Ecto neural progenitor cell (in vitro differentiated cells): ENCODE data around the gene BPIFA3.

Source experiments
- DNase-seq: peaks from one replicate; pipeline ENCODE4 v3.0.0-alpha.2; 2018; ENCODE audit warnings: low spot score

BPIFA3 gene

DNA sequence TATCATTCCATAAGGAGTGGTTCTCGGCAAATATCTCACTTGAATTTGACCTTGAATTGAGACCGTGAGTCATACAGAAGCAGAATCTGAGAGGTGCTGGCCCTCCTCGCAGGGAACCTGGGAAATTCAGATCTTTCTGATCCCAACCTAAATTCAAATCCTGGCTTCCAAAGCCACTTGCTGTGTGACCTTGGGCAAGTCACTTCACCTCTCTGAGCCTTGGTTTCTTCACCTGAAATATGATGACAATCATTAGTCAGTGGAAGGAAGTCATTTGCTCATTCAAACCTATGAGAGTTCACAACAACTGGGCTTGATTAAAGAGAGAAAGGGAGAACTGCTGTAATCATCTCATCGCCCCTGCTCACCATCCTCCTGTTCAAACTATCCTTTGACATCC, 7.2 kb downstream of the BPIFA3 start:
- DNase-seq: no peak

DNA sequence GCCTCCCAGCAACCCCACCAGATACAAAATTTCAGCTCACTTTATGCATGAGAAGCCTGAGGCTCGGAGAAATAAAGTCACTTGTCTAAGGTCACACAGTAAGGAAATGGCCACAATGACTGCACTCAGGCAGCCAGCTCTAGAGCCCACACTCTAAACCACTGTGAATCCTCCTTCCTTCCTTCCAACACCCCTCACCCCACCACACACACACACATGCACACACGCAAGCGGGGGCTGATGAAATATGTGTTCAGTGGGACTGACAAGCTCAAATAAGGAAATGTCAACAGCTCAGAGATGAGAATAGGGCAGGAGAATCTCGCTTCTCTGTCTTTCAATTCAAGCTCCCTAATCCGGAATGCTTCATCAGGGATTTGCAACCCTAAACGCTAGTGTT, 12.7 kb downstream of the BPIFA3 start:
- no peak for DNase-seq

DNA sequence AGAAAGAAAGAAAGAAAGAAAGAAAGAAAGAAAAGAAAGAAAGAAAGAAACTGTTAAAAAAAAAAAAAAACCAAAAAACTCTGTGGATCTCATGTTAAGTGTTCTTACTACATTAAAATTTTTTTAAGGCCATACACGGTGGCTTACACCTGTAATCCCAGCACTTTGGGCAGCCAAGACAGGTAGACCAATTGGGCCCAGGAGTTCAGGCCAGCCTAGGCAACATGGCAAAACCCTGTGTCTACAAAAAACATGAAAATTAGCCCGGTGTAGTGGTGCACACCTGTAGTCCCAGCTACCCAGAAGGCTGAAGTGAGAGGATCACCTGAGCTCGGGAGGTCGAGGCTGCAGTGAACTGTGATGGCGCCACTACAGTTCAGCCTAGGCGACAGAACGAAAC, 14.1 kb downstream of the BPIFA3 start:
- DNase-seq: no peak

DNA sequence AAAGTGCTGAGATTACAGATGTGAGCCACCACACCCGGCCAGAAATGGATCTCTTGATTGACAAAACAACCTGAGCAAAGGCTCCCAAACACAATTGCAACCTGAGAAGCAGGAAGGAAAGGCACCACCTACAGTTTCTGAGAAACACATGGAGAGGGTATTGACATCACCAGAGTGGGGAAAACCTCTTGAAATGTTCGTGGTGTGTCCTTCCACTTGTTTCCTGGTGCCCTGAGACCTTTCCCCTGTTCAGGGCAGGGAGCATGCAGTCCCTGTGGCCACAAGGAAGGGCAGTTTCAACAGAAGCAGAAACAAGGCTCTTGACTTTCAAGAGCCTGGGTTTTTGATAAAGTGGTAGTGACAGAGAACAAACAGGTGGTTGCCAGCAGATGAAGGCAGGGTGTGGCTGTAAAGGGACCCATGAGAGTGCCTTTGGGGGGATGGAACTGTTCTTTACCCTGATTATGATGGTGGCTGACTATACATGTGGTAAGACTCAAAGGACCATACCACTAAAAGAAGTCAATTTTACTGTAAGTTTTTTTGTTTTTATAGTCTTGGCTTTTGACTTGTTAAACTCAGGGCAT, 15.4 kb downstream of the BPIFA3 start:
- no peak for DNase-seq

DNA sequence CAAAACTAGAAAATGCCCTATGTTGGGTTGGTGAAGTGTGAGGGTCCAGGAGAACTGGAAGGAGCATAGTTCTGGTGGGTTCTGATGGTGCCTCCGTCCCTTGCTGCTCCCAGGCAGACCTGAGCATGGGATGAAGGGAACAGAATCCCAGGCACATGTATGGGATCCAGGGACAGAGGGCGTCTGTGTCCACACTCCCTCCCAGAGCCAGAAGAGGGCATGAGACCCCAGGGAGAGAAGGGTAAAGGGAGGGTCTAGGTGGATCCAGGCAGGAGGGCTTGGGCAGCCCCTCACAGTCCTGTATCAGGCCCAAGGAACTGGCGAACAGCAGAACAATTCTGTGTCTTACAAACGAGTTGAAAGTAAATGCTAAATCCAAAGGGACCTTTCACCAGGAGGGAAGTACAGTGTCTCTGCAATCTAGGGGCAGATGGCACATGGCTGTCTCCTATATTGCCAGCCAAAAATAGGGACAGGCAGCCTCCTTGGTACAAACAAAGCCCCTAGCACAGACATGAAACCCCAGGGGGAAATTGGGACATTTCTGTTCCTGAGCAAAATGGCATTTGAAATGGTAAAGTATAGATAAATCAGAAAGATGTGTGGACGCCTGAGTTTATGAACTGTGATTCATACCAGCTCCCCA, 16.1 kb downstream of the BPIFA3 start:
- peak; percentile 56 for DNase-seq

DNA sequence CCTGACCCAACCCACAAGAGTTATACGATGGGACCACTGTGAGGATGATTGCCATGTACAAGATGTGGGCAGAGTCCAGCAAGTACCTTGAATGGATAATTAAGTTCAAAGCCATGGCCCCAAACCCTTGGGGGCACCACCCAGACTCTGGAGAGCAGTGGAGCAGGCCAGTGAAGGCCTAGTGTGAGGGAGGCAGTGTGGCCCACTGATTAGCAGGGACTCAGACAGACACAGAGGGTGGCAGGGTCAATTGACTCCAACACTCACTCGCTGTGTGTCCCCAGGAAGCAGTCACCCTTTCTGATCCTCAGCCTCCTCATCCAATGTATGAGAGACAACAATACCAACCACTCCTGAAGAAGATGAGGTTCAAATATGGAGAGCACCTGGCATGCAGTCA, 16.9 kb downstream of the BPIFA3 start:
- DNase-seq: no peak

DNA sequence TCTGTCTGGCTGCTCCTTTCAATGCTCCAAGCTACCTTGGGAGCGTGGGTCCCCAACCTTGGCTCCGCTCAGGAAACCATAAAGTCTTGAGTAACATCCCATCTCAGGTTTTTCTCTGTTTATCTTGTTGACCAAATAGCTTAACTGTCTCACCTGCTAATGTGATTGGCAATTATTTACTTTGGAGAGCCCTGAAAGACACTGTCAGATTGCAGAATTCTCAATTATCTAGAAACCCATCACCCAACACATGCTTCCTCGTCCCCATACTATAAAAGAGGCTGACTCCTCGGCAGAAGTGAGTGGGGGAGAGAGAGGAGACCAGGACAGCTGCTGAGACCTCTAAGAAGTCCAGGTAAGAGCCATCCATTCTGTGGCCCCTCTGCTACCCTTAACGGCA, 18.5 kb downstream of the BPIFA3 start, which contains the start of gene BPIFA1:
BPIFA1 (plus strand) TSS at position 301 of the 400 bp plus-strand sequence. CDS start 1,716 bp downstream, outside the sequence.
- no peak for DNase-seq

DNA sequence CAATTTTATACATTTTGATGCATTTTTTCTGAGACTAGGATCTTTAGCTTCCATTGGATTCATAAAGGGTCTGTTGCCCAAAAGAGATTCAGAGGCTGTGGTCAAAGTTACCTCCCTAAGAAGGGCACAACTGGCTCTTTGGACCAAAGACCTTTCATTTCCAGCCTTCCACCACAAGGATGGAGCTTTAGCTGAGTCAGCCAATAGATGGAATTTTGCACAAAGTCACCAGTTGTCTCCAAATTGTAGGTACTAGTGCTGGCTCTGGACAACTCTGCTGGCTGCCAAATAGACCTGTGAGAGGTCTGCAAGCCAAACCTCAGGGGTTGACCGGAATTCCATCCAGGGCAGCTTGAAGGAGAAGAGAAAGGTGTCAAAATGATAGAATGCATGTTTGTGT, 19.2 kb downstream of the BPIFA3 start:
- DNase-seq: no peak

DNA sequence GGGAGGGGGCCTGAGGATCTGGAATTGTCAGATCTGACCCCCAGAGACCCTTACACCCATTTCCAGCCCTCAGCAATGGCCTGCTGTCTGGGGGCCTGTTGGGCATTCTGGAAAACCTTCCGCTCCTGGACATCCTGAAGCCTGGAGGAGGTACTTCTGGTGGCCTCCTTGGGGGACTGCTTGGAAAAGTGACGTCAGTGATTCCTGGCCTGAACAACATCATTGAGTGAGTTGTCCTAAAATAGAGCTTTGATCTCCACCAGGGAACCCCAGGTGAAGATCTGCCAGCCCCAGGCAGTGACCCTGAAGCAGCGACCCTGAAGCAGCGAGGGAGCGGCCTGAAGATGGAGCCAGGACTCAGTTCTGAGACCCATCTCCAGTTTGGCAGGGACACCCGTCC, 20.8 kb downstream of the BPIFA3 start:
- no peak for DNase-seq

DNA sequence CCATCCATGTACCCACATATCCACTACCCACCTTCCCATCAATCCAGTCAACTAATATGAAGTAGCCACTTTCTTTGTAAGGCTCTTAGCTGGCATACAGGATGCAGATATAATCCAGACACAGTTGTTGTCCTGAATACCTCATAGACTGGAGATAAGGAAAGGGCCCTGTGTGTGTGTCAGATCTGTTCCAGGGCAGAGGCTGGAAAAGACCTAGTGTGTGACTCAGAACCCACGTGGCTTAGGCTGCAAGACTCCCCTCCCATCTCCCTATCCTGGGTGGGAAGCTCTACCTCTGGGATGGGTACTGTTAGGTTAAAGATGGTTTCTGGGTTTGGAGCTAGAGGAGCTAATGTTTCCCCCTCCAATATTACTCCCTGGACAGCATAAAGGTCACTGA, 22.3 kb downstream of the BPIFA3 start:
- DNase-seq: no peak

DNA sequence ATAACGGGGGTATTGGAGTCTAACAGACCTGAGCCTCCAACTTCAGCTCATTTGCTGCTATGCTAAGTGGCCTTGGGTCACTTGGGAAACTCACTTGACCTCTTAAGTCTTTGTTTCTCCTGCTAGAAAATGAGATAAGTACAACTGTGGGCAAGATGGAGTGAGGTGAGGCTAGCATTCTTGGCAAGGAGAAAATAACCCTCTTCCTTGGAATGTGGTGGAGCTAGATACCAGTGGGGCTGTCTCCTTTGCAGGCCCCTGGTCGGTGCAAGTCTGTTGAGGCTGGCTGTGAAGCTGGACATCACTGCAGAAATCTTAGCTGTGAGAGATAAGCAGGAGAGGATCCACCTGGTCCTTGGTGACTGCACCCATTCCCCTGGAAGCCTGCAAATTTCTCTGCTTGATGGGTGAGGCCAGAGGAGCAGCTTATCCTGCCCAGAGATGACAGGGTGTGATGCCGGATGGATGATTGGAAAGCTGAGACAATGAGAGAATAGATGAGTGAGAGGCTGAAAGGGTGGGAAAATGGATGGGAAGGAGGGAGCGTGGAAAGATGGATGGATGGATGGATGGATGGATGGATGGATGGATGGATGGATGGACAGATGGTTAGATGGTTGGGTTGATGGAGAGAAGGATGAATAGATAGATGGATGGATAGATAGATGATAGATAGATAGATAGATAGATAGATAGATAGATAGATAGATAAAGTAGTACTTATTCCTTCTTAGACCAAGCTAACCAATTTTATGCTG, 23.0 kb downstream of the BPIFA3 start:
- DNase-seq: no peak

DNA sequence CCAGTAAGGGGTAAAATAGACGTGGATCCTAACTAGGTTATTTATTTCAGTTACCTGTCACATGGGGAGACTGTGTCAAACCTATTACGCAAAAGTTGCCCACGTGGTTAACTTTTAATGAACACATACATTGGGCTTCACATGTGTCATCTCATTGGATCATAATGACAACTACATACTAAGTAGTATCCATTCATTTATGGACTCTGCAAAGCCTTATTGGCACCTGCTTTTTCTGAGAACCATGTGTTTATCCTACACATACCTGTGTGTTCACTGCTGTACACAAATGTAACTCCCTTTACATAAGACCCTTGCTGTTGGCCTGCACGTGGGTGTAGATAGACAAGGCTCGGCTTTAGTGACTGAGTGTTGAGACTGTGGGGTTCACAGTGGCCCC, 23.8 kb downstream of the BPIFA3 start:
- no peak for DNase-seq

DNA sequence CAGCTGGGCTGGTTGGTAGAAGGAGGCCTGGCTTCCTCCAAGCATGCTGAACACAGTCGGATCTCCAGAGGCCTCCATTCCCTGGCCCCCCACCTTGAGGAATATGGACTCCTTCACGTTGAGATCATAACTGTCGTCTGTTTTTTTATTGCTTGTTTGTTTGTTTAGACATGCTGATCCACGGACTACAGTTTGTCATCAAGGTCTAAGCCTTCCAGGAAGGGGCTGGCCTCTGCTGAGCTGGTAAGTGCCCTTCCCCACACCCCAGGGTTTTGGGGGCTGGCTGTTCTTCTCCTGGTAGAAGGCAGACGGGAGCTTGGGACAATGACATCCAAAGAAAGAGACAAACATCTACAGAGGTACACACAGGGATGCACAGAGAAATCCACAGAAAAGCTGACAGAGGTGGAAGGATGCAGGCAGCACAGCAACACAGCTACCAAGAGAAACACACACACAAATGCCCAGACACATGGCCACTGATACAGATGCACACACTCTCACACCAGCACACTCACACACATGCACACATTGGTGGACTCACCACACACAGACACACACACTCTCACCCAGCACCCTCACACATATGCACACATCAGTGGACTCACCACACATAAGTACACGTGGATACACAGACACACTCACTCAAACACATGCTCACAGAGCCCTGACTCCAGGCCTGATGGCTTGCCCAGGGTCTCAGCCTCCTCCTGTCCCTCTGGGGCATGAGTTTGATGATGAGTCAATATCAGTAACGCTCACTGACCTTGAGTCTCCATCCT, 25.4 kb downstream of the BPIFA3 start:
- no peak for DNase-seq

DNA sequence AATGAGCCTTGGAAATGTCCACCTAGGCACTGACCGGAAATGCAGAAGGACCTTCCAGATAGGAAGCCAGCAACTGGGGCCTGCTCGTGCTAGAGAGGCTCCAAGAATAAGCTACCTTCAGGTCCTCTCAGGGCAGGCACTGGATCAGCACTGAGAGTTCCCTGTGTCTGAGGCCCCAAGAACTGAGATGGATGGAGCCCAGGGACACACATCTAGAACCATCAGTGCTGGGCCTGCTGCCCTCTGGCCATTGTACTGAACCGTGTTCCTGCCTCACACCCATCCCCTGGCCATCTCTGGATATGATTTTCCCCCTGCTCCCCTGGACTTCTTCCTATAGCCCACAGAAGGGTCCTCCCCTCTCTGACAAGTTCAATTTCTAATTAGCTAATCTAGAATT, 28.9 kb downstream of the BPIFA3 start:
- no peak for DNase-seq

DNA sequence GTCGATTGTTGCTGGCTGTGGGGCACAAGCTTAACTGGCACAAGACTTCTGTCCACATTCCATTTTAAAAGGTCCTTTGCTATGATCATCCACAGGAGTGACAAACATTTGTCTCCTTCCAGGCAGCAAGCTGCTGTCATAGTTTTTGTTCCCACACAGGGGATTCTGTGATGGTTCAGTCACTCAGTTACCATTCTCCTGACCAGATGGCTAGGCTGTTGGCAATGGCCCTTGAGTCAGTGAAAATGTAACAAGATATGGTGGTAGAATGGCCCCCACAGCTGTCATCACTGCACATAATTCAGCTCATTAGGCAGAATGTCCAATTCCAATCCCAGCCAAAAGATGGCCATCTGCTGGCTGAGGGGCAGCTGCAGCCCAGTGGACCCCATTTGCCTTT, 32.3 kb downstream of the BPIFA3 start:
- no peak for DNase-seq

DNA sequence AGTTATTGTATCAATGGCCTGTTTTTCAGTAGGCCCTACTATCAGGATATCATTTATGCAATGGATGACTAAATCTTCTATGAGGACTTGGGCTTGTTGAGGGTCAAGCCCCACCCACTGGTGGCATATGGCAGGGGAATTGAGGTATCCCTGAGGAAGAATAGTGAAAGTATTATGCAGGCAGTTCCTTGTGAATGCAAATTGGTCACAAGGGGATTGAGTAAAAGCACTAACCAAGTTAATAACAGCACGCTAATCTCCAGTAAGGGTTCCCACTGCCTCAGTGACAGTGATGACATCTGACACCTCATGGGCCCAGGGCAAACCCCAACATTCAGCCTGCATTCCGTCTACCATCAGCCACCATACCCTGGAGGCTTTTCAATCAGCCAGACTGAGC, 33.5 kb downstream of the BPIFA3 start:
- DNase-seq: no peak

DNA sequence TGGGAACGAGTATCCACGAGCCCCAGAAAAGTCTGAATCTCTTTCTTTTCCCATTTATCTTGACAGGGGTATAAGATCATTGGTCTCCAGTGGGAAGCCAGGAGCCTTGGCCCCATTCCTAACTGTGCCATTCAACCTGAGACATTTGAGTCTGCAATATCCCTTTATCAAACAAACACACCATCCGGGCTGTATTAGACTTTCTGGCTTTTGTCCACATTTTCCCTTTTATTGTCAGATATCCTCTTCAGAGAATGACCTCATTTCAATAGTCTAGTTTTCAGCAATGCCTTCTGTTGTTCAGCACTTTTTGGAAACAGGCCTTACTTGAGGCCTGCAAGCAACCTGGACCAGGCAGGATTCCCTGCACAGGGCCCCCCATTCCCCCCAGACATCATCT, 34.3 kb downstream of the BPIFA3 start:
- no peak for DNase-seq

DNA sequence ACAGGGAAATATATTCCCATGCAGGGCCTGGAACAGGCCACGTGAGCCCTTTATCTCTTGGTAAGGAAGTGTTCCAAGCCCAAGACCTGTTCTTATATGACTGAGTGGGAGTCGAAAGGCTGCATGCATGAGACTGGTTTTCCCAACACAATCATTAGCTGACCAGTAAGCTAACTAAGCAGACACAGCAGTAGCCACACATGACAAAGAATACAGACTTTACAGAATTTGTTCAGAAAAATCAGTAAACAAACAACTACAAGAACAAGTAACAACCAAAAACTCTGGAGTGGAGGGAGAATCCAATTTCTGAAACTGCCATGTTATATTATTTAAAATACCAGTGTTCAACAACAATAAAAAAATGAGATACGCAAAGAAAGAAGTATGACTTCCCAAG, 35.3 kb downstream of the BPIFA3 start:
- DNase-seq: no peak

DNA sequence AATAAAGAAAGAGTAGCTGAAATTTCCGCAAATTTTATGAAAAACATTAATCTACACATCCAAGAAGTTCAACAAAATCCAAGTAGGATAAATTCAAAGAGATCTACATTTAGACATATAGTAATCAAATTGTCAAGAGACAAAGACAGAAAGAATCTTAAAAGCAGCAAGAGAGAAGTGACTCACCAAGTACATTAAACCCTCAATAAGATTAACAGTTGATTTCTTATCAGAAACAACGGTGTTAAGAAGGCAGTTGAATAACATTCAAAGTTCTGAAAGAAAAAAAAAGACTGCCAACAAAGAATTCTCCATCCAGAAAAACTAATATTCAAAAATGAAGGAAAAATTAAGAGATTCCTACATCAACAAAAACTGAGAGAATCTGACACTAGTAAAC, 37.9 kb downstream of the BPIFA3 start:
- DNase-seq: no peak

DNA sequence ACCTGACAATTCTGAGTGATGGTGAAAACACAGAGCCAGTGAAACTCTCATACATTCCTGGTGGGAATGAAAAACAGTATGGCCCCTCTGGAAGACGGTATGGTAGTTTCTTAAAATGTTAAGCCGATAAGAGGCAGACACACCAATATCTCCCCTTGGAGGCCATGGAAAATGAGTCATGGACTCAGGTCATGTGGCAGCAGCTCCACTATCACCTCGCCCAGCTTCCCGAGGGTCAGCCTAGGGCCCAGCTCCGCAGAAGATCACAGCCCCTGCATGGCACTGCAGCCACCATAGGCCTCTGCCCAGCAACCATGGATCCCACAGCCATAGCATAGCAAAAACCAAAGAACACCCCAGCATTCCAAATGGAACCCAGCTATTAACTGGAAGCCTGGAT, 40.1 kb downstream of the BPIFA3 start:
- no peak for DNase-seq

DNA sequence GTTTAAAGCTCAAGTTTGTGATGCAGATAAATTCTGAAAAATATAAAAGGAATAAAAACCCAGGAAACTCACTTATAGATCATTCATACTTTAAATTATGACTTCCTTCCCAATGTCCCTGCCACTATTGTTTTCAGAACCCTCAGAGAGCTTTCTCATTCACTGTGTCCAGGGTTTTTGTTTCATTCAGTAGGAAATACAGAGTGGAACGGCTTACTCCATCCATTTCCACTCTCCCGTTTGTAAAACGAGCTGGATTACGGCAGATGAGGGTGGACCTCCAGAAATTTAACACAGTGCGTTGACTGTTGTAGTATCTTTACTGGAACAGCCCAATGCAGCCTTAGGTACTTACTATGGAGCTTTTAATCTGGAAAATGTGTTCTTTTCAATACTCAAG, 42.2 kb downstream of the BPIFA3 start:
- no peak for DNase-seq

DNA sequence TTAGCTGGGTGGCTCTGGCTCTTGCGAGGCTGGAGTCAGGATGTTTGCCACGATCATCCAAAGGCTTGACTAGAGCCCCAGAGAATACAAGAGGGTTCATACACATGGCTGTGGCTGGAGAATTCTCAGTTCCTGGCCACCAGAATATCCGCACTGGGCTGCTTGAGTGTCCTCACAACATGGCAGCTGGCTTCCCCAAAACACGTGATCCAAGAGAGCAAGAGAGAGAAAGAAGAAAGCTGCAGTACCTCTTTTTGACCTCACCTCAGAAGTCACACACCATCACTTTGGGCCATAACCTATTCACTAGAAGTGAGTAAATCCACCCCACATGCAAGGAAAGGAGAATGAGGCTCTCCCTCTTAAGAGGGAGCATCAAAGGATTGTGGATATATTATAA, 44.3 kb downstream of the BPIFA3 start:
- DNase-seq: no peak

DNA sequence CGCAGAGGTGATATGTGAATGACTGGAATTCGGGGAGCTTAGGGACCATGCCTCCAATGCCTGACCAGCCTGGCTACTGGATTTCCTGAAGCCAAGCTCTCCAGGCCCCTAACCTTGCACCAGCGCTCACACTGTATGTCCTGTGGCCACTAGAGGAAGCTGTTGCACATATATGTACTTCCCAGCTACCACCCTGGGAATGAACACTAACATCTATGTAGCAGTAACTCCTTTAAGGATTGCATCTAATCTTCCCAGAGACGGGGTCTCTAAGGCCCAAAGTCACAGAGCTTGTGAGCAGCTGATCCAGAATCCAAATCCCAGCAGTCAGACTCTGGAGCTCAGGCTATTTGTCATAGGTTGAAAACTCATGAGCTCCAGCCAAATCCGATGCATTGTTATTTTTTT, 45.5 kb downstream of the BPIFA3 start:
- peak; percentile 68 for DNase-seq
